ENCODE measurements around the gene PTOV1. TPM values are rescaled to one million over a fixed set of nuclear protein-coding genes. Genes with fewer than 3 reads are reported as not detected.

Gene PTOV1
- total RNA-seq, 1 experiment from 2014 or later = 114 TPM

DNA sequence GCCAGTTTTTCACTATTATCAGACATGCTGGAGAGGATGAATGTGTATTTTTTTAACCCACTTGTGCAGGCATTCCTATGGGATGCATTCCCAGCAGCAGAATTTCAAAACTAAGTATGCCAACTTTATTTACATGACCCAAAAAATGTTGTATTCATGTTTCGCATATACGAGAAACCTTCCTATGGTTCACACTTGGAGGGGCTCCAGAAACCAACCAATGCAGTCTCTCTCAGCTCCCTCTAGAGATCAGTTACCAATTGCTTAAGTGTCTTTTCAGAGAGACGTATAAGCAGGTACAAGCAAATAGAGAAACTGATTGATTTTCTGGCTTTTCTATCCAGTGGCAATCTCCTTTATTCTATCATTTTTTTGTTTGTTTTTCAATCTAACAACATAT is 5.5 kb upstream of the PTOV1 start:
- Histone ChIP-seq H3K4me1 (ENCODE audit: control insufficient read depth, insufficient read depth, low read length) (no peaks in the 10 kb centered on the region; the same call in 1 of the 2 replicates), H3K4me3 (ENCODE audit: low read depth in 2 of 2, low read length in 2 of 2) (no peak overlapping the region), H3K27me3 (ENCODE audit: control insufficient read depth, insufficient read depth, low read length) (no peaks in the 10 kb centered on the region), H3K27ac (ENCODE audit: low read length) (no peak overlapping the region), H3K9me3 (ENCODE audit: control insufficient read depth, insufficient read depth, low read depth, low read length) (no peaks in the 10 kb centered on the region), H3K36me3 (ENCODE audit: control insufficient read depth, insufficient read depth, low read length) (no peaks in the 10 kb centered on the region)
- in situ Hi-C loops (cut with HindIII; ENCODE audit: low pct_unique_long_range_greater_than_20kb, low sequenced_read_pairs) = no loop called here
- intact Hi-C loops (cut with micrococcal nuclease; ENCODE audit: unreplicated experiment) = no loop called here
- TF ChIP-seq SIN3A (IDR thresholded peaks at IDR 0.05; ENCODE audit: borderline replicate concordance, insufficient read depth, low read depth, low read length) (no peak), POLR2AphosphoS5 (IDR thresholded peaks at IDR 0.05; ENCODE audit: low read depth, low read length) (no peak), CTCF (IDR thresholded peaks at IDR 0.05) (no peak), TCF7L2 (IDR thresholded peaks at IDR 0.05; ENCODE audit: low read depth, low read length) (no peak)
- TF ChIP-seq, protein P1, sequence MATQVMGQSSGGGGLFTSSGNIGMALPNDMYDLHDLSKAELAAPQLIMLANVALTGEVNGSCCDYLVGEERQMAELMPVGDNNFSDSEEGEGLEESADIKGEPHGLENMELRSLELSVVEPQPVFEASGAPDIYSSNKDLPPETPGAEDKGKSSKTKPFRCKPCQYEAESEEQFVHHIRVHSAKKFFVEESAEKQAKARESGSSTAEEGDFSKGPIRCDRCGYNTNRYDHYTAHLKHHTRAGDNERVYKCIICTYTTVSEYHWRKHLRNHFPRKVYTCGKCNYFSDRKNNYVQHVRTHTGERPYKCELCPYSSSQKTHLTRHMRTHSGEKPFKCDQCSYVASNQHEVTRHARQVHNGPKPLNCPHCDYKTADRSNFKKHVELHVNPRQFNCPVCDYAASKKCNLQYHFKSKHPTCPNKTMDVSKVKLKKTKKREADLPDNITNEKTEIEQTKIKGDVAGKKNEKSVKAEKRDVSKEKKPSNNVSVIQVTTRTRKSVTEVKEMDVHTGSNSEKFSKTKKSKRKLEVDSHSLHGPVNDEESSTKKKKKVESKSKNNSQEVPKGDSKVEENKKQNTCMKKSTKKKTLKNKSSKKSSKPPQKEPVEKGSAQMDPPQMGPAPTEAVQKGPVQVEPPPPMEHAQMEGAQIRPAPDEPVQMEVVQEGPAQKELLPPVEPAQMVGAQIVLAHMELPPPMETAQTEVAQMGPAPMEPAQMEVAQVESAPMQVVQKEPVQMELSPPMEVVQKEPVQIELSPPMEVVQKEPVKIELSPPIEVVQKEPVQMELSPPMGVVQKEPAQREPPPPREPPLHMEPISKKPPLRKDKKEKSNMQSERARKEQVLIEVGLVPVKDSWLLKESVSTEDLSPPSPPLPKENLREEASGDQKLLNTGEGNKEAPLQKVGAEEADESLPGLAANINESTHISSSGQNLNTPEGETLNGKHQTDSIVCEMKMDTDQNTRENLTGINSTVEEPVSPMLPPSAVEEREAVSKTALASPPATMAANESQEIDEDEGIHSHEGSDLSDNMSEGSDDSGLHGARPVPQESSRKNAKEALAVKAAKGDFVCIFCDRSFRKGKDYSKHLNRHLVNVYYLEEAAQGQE (IDR thresholded peaks at IDR 0.05; ENCODE audit: insufficient read depth in 1 of 2, low read depth in 2 of 2, low read length in 1 of 2) = no peak
- DNase-seq (ENCODE audit: low read depth, low spot score) = no peak
- ChIA-PET POLR2A (interaction anchor here (0.6 kb wide), 1 partner anchor 27 kb away, joined by 5 read pairs; no protein-coding TSS in a partner anchor), CTCF (no interaction called here)
- BruUV-seq (replicated peaks) = no TSS peak
- ATAC-seq = no peak

DNA sequence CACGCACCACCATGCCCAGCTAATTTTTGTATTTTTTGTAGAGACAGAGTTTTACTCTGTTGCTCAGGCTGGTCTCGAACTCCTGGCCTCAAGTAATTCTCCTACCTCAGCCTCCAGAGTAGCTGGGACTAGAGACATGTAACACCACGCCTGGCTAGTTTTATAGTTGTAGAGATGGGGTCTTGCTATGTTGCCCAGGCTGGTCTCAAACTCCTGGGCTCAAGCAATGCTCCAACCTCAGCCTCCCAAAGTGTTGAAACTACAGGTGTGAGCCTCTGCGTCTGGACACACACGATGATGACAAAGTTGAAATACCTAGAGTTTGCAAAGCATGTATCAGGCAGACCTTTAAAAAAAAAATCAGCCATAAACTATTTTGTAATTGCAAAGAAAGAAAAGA is 4.6 kb upstream of the PTOV1 start:
- ChIA-PET CTCF (no interaction called here), POLR2A (no interaction called here)
- no peak for ATAC-seq
- intact Hi-C loops (cut with micrococcal nuclease; ENCODE audit: unreplicated experiment) = no loop called here
- DNase-seq (ENCODE audit: low read depth, low spot score) = no peak
- no peaks in the 10 kb centered on the region for H3K9me3 ChIP-seq (ENCODE audit: control insufficient read depth, insufficient read depth, low read depth, low read length)
- no peaks in the 10 kb centered on the region; the same call in 1 of the 2 replicates for H3K4me1 ChIP-seq (ENCODE audit: control insufficient read depth, insufficient read depth, low read length)
- TF ChIP-seq SIN3A (IDR thresholded peaks at IDR 0.05; ENCODE audit: borderline replicate concordance, insufficient read depth, low read depth, low read length) (no peak), TCF7L2 (IDR thresholded peaks at IDR 0.05; ENCODE audit: low read depth, low read length) (no peak), POLR2AphosphoS5 (IDR thresholded peaks at IDR 0.05; ENCODE audit: low read depth, low read length) (no peak), CTCF (IDR thresholded peaks at IDR 0.05) (no peak)
- TF ChIP-seq, protein P1 (IDR thresholded peaks at IDR 0.05; ENCODE audit: insufficient read depth in 1 of 2, low read depth in 2 of 2, low read length in 1 of 2) = no peak
- no peak overlapping the region for H3K27ac ChIP-seq (ENCODE audit: low read length)
- BruUV-seq (replicated peaks) = no TSS peak
- H3K4me3 ChIP-seq (ENCODE audit: low read depth in 2 of 2, low read length in 2 of 2) = no peak overlapping the region
- no peaks in the 10 kb centered on the region for H3K36me3 ChIP-seq (ENCODE audit: control insufficient read depth, insufficient read depth, low read length)
- no peaks in the 10 kb centered on the region for H3K27me3 ChIP-seq (ENCODE audit: control insufficient read depth, insufficient read depth, low read length)
- in situ Hi-C loops (cut with HindIII; ENCODE audit: low pct_unique_long_range_greater_than_20kb, low sequenced_read_pairs) = no loop called here
